ENCODE measurements around the gene POU2F1. TPM values are rescaled to one million over a fixed set of nuclear protein-coding genes. Genes with fewer than 3 reads are reported as not detected.
A peak's percentile ranks its signal among the peaks of the same experiment; 100 is the strongest.

Gene POU2F1
- total RNA-seq, 1 donor from 2014 or later = 3.9 TPM

DNA sequence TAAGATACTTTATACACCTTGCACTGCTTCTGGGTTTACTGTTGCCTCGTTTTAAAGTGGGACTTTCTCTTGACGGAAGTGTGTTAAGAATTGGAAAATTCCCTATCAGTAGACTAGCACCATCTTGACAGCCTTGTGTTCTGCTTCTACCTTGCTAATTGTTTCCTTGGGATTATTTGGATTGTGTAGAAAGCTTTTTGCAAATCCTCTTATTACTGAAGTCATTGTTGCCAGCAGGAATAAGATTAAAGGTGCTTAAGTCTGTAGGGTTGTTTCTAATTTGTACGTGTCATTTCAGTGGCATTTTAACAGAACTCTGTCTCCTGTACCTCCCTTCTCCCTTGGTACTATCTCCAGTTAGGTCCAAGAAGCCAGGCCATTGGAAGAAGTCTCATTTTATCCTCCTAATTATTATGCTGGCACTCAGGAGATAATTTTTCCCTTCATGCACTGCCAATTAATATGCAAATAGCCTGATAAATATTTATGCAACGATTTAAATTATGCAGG is 107.7 kb downstream of the POU2F1 start:
- TF ChIP-seq CTCF (IDR thresholded peaks at IDR 0.05; ENCODE audit: insufficient read depth, low read length, severe bottlenecking) = no peak
- no peaks in the 10 kb centered on the region for H3K27me3 ChIP-seq (ENCODE audit: control insufficient read depth, insufficient read depth, low read length)
- H3K4me3 ChIP-seq (ENCODE audit: low read depth, low read length) = no peak overlapping the region
- no peak for DNase-seq (ENCODE audit: low read depth)
- peaks cover 1% of the 10 kb centered on the region for H3K36me3 ChIP-seq (ENCODE audit: control insufficient read depth, insufficient read depth, low read length)
- no peak for FAIRE-seq

DNA sequence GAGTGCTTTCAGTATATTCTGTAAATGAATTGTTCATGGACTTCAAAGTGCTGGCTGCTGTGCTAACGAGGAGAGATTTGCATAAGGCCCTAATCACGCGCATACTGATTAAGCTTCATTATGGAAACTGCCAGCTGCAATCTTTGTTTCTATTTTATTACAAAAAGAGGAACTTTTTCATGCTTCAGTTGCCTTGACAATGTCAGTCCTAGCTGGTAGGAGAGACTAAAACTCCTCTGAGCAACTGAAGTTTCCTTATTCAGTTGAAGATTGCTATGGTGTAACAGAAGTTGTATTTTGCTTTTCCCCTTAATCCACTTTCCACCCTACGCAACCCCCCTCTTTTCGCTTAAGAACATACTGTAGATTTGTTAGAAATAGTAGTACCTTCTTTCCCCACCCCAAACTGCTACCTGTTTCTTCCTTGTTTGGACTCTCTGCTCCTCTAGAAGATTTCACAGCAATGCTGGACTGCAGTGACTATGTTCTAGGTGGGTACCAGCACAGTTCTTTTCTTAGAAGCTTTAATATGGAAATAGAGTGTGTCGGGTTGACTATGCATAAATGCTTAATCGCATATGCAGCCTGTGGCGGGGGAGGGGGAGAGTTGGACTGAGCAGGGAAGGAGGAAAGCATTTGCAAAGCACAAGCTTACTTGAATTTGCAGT is 108.3 kb downstream of the POU2F1 start:
- TF ChIP-seq CTCF (IDR thresholded peaks at IDR 0.05; ENCODE audit: insufficient read depth, low read length, severe bottlenecking) = no peak
- H3K36me3 ChIP-seq (ENCODE audit: control insufficient read depth, insufficient read depth, low read length) = no peaks in the 10 kb centered on the region
- FAIRE-seq = no peak

DNA sequence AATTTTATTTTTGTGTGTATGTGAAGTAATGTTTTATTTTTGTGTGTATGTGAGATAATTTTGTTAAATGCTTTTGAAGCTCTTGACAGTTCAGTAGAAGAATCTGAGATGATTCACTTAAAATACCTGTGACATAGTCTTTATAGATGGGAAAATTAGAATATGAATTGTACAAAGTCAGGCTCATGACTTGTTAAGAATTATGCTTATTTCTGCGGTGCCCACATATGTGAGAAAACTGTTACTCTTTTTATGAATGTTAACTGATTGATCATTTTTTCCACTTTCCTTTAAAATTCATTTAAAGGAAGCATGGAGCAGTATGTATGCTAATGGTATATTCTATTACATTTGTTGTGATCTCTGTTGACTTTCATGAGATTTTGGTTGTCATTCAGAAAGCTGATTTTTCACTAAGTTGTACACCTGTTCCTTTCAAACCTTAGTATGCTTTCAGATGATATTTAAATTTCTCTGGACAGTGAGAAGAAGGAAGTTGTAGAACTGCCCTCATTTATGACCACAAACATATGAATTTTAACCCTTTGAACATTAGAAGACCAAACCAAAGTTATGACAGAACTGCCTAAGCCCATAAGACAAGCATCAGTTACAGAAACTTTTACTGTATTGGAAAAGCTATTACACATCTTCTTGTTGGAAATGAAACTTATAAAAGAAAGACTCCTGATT is 110.1 kb downstream of the POU2F1 start:
- FAIRE-seq = no peak
- Histone ChIP-seq H3K4me3 (ENCODE audit: low read depth, low read length) (no peak overlapping the region), H3K27me3 (ENCODE audit: control insufficient read depth, insufficient read depth, low read length) (no peaks in the 10 kb centered on the region), H3K36me3 (ENCODE audit: control insufficient read depth, insufficient read depth, low read length) (no peaks in the 10 kb centered on the region)
- no peak for TF ChIP-seq CTCF (IDR thresholded peaks at IDR 0.05; ENCODE audit: insufficient read depth, low read length, severe bottlenecking)
- no peak for DNase-seq (ENCODE audit: low read depth)

More for the DNA sequence above, 108.3 kb downstream of the POU2F1 start:
- DNase-seq (ENCODE audit: low read depth) = no peak
- Histone ChIP-seq H3K4me3 (ENCODE audit: low read depth, low read length) (no peak overlapping the region), H3K27me3 (ENCODE audit: control insufficient read depth, insufficient read depth, low read length) (no peaks in the 10 kb centered on the region)

DNA sequence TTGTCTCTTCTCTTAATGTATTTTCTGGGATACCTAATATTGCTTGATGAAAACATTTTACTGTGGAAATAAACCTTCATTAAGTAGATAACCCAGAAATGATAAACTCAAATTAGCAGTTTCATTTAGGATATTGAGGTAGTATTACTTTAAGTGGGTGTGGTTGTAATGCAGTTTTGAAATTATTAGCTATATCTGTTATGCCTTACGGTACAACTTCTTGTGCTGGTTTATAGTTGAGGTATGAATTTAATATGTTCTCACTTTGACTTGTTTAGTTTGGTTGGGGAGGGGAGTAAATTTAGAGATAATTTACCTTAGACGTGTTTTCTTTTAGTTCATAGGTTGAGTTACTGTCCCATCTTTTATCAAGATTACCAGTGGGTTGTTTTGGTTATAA is 111.0 kb downstream of the POU2F1 start:
- FAIRE-seq (no peak), DNase-seq (ENCODE audit: low read depth) (no peak)
- Histone ChIP-seq H3K36me3 (ENCODE audit: control insufficient read depth, insufficient read depth, low read length) (no peaks in the 10 kb centered on the region), H3K27me3 (ENCODE audit: control insufficient read depth, insufficient read depth, low read length) (no peaks in the 10 kb centered on the region), H3K4me3 (ENCODE audit: low read depth, low read length) (no peak overlapping the region)
- TF ChIP-seq CTCF (IDR thresholded peaks at IDR 0.05; ENCODE audit: insufficient read depth, low read length, severe bottlenecking) = no peak

GRCh38 chr1:167332503-167332902 is 111.8 kb downstream of the POU2F1 start:
- Histone ChIP-seq H3K4me3 (ENCODE audit: low read depth, low read length) (no peak overlapping the region), H3K27me3 (ENCODE audit: control insufficient read depth, insufficient read depth, low read length) (no peaks in the 10 kb centered on the region), H3K36me3 (ENCODE audit: control insufficient read depth, insufficient read depth, low read length) (no peaks in the 10 kb centered on the region)
- no peak for TF ChIP-seq CTCF (IDR thresholded peaks at IDR 0.05; ENCODE audit: insufficient read depth, low read length, severe bottlenecking)
- FAIRE-seq (no peak), DNase-seq (ENCODE audit: low read depth) (peak; percentile 72)

All from bronchial epithelial cell (primary cell).